Upper lobe of left lung (tissue), 4 donors: Measurements from ENCODE around the gene KIAA1217.
A peak's percentile ranks its signal among the peaks of the same experiment; 100 is the strongest.

Experiments
- EP300 ChIP-seq, 4 donors: sonication (generic); formaldehyde crosslinking; IDR thresholded peaks; one replicate each; pipeline ENCODE4 v1.5.1; 2017; ENCODE audit warnings: antibody characterized with exemption in 4 of 4, control low read depth in 2 of 4
- POLR2AphosphoS5 ChIP-seq, 2 donors: sonication (generic); formaldehyde crosslinking; IDR thresholded peaks; one replicate each; pipeline ENCODE4 v1.5.1; 2017; ENCODE audit warnings: antibody characterized with exemption in 2 of 2
- TF ChIP-seq, protein P1 (sequence below), 6 experiments: fragments of 450-650 bp in 4 of 6; fragments of 200-600 bp in 2 of 6; sonication (generic) in 2 of 6; IDR thresholded peaks; one replicate each; pipeline ENCODE4 v1.5.1; 2016 to 2019; ENCODE audit warnings: antibody characterized with exemption in 6 of 6

DNA sequence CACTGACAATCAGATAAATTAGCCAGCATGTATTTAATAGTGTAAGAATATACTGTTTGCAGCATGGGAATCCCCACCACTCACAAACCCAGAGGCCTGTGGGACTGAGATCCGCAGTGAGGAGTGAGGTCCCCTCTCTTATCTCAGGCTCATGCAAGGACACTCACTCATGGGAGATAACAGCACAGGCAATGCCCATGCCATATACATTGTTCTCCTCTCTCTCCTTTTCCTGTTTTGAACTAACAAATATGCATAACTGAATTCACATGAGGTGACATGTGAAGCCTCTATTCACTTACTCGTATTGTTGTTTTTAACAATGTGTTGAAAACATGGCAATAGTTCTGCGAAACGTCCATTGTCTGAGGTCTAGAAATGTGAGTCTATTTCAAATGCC, 284.2 kb downstream of the KIAA1217 start:
- peak in 1 of 2 donors; percentile 53 for TF ChIP-seq POLR2AphosphoS5 (IDR thresholded peaks at IDR 0.05)
- TF ChIP-seq EP300 (IDR thresholded peaks at IDR 0.05) = no peak
- TF ChIP-seq, protein P1, sequence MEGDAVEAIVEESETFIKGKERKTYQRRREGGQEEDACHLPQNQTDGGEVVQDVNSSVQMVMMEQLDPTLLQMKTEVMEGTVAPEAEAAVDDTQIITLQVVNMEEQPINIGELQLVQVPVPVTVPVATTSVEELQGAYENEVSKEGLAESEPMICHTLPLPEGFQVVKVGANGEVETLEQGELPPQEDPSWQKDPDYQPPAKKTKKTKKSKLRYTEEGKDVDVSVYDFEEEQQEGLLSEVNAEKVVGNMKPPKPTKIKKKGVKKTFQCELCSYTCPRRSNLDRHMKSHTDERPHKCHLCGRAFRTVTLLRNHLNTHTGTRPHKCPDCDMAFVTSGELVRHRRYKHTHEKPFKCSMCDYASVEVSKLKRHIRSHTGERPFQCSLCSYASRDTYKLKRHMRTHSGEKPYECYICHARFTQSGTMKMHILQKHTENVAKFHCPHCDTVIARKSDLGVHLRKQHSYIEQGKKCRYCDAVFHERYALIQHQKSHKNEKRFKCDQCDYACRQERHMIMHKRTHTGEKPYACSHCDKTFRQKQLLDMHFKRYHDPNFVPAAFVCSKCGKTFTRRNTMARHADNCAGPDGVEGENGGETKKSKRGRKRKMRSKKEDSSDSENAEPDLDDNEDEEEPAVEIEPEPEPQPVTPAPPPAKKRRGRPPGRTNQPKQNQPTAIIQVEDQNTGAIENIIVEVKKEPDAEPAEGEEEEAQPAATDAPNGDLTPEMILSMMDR (IDR thresholded peaks at IDR 0.05) = no peak
